Loucy (cell line): Measurements from ENCODE around the gene RIT2.
"Not testable (repeated sequence)": the region's sequence is repeated elsewhere in the genome, so short reads cannot be mapped to it uniquely, and the experiment has no call there.

Experiments
- H2AFZ ChIP-seq: fragments of 200-600 bp; sonication (generic); 2 replicates; pipeline ENCODE4 v1.6.0; 2016; ENCODE audit warnings: antibody characterized with exemption, mild to moderate bottlenecking, low read length, moderate library complexity
- H3F3A ChIP-seq: fragments of 200-600 bp; 2 replicates; pipeline ENCODE4 v1.6.0; 2016; ENCODE audit warnings: antibody characterized with exemption, low read depth, mild to moderate bottlenecking
- H3K27me3 ChIP-seq: fragments of 200-600 bp; sonication (generic); 2 replicates; pipeline ENCODE4 v1.6.1; 2014; ENCODE audit warnings: low read length, mild to moderate bottlenecking; ENCODE audit not compliant: insufficient read depth, poor library complexity, severe bottlenecking
- H3K36me3 ChIP-seq: fragments of 200-600 bp; sonication (generic); 2 replicates; pipeline ENCODE4 v1.6.1; 2016; ENCODE audit warnings: low read length; ENCODE audit not compliant: insufficient read depth
- H3K4me1 ChIP-seq: fragments of 200-600 bp; sonication (generic); 2 replicates; pipeline ENCODE4 v1.5.1; 2014; ENCODE audit warnings: low read length, mild to moderate bottlenecking; ENCODE audit not compliant: insufficient read depth, poor library complexity, severe bottlenecking
- H3K4me2 ChIP-seq: fragments of 200-600 bp; sonication (generic); 2 replicates; pipeline ENCODE4 v1.6.0; 2014; ENCODE audit warnings: antibody characterized with exemption, low read length, low read depth, mild to moderate bottlenecking; ENCODE audit not compliant: poor library complexity, severe bottlenecking
- H3K4me3 ChIP-seq: fragments of 200-600 bp; sonication (generic); 2 replicates; pipeline ENCODE4 v1.5.1; 2014; ENCODE audit warnings: low read length, mild to moderate bottlenecking, mixed read lengths; ENCODE audit not compliant: poor library complexity, severe bottlenecking
- H3K79me2 ChIP-seq: fragments of 200-600 bp; sonication (generic); 2 replicates; pipeline ENCODE4 v1.6.1; 2014; ENCODE audit warnings: low read length; ENCODE audit not compliant: insufficient read depth
- H3K9ac ChIP-seq: fragments of 200-600 bp; sonication (generic); 2 replicates; pipeline ENCODE4 v1.6.0; 2014; ENCODE audit warnings: mild to moderate bottlenecking, low read depth, low read length, moderate library complexity; ENCODE audit not compliant: poor library complexity, severe bottlenecking
- H3K9me2 ChIP-seq: fragments of 200-600 bp; sonication (generic); replicated peaks from 2 replicates; pipeline ENCODE4 v1.6.1; 2016; ENCODE audit warnings: low read depth, low read length, mixed read lengths
- H3K9me3 ChIP-seq: fragments of 200-600 bp; sonication (generic); 2 replicates; pipeline ENCODE4 v1.6.1; 2014; ENCODE audit warnings: mild to moderate bottlenecking, antibody characterized with exemption, low read length, low read depth; ENCODE audit not compliant: insufficient read depth
- H4K20me1 ChIP-seq: fragments of 200-600 bp; sonication (generic); 2 replicates; pipeline ENCODE4 v1.6.0; 2014; ENCODE audit warnings: antibody characterized with exemption, low read length, mild to moderate bottlenecking; ENCODE audit not compliant: insufficient read depth, poor library complexity, severe bottlenecking
- EZH2phosphoT487 ChIP-seq: fragments of 200-600 bp; IDR thresholded peaks from 2 replicates; pipeline ENCODE4 v1.6.1; 2018; ENCODE audit warnings: antibody characterized with exemption, mild to moderate bottlenecking, moderate library complexity, borderline replicate concordance
- TF ChIP-seq, protein P1 (sequence below): fragments of 200-600 bp; sonication (generic); conservative IDR thresholded peaks from 2 replicates; pipeline ENCODE4 v1.5.1; 2014; ENCODE audit warnings: mild to moderate bottlenecking, antibody characterized with exemption, low read length

The RIT2 gene

GRCh38 chr18:42807887-42808286, 307.6 kb downstream of the RIT2 start:
- Histone ChIP-seq H3K36me3 (no peaks in the 10 kb centered on the region), H2AFZ (no peak overlapping the region), H3F3A (no peaks in the 10 kb centered on the region), H3K9me3 (no peaks in the 10 kb centered on the region), H3K4me1 (no peaks in the 10 kb centered on the region), H3K9ac (no peak overlapping the region), H3K4me3 (no peak overlapping the region), H3K79me2 (no peaks in the 10 kb centered on the region), H3K9me2 (no peaks in the 10 kb centered on the region), H4K20me1 (no peaks in the 10 kb centered on the region), H3K4me2 (no peak overlapping the region), H3K27me3 (no peaks in the 10 kb centered on the region)
- TF ChIP-seq EZH2phosphoT487 = no peak
- TF ChIP-seq, protein P1, sequence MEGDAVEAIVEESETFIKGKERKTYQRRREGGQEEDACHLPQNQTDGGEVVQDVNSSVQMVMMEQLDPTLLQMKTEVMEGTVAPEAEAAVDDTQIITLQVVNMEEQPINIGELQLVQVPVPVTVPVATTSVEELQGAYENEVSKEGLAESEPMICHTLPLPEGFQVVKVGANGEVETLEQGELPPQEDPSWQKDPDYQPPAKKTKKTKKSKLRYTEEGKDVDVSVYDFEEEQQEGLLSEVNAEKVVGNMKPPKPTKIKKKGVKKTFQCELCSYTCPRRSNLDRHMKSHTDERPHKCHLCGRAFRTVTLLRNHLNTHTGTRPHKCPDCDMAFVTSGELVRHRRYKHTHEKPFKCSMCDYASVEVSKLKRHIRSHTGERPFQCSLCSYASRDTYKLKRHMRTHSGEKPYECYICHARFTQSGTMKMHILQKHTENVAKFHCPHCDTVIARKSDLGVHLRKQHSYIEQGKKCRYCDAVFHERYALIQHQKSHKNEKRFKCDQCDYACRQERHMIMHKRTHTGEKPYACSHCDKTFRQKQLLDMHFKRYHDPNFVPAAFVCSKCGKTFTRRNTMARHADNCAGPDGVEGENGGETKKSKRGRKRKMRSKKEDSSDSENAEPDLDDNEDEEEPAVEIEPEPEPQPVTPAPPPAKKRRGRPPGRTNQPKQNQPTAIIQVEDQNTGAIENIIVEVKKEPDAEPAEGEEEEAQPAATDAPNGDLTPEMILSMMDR = no peak

- H3K27me3 ChIP-seq = no peaks in the 10 kb centered on the region
- no peak overlapping the region for H3K4me2 ChIP-seq
- no peaks in the 10 kb centered on the region for H3K79me2 ChIP-seq
- H4K20me1 ChIP-seq = no peaks in the 10 kb centered on the region
- H3K36me3 ChIP-seq = no peaks in the 10 kb centered on the region
- no peaks in the 10 kb centered on the region for H3K4me1 ChIP-seq
- no peaks in the 10 kb centered on the region for H3K9me2 ChIP-seq
- no peak overlapping the region for H3K4me3 ChIP-seq
- no peak for TF ChIP-seq EZH2phosphoT487
- TF ChIP-seq, protein P1 = no peak
- no peak overlapping the region for H3K9ac ChIP-seq
- no peaks in the 10 kb centered on the region for H3F3A ChIP-seq
- no peaks in the 10 kb centered on the region for H3K9me3 ChIP-seq
- H2AFZ ChIP-seq = no peak overlapping the region
Measured at GRCh38 chr18:42801706-42802105, 313.8 kb downstream of the RIT2 start.

DNA sequence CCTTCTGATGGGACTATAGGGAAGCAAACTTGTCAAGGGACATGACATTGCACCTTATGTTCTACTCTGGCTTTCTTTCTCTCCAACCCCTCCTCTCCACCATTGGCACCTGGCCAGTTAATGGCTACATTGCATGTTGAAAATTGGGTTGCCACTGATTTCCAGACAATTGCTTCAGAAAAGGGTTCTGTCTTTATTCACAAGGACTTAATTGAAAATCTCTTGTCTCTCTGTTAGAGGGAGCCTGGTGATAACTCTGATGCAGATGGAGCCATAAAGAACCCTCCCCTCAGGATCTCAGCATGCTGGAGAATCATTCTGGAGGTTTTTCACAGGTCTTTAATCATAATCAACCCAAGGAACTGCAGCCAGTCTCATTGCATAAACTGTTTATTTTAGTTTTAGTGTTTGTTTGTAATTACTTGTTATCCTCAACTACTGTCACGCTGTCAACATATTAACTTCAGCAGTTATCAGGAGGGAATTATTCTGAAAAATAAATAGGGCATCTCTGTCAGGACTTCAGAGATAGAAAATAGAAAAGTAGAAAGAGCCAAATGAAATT, 316.8 kb downstream of the RIT2 start:
- Histone ChIP-seq H3K36me3 (no peaks in the 10 kb centered on the region), H3K4me2 (no peak overlapping the region), H3K4me1 (no peaks in the 10 kb centered on the region), H3K9ac (no peak overlapping the region), H2AFZ (no peak overlapping the region), H3K27me3 (no peaks in the 10 kb centered on the region), H3F3A (no peaks in the 10 kb centered on the region), H3K79me2 (no peaks in the 10 kb centered on the region), H3K9me2 (no peaks in the 10 kb centered on the region), H3K4me3 (no peak overlapping the region), H4K20me1 (no peaks in the 10 kb centered on the region), H3K9me3 (no peaks in the 10 kb centered on the region)
- TF ChIP-seq, protein P1 = no peak
- no peak for TF ChIP-seq EZH2phosphoT487

GRCh38 chr18:42795213-42795789, 320.2 kb downstream of the RIT2 start:
- H3K4me2 ChIP-seq, H3K9me3 ChIP-seq, H4K20me1 ChIP-seq, H3K36me3 ChIP-seq, H3K4me3 ChIP-seq, H3K4me1 ChIP-seq, H3K9ac ChIP-seq, H3K9me2 ChIP-seq, H3F3A ChIP-seq, H2AFZ ChIP-seq, H3K27me3 ChIP-seq, H3K79me2 ChIP-seq: not testable (repeated sequence)
